IMR-90 (cell line): Measurements from ENCODE around the gene TJAP1. TPM values are rescaled to one million over a fixed set of nuclear protein-coding genes. Genes with fewer than 3 reads are reported as not detected.

Source experiments
- ATAC-seq: fragments of 200-7000 bp; cut with Tn5 transposase; 2 replicates; pipeline ENCODE4 v1.9.1; 2020; ENCODE audit warnings: low read depth, mild to moderate bottlenecking, moderate library complexity
- BruUV-seq: library from RNA; stranded (reverse); fragments of 400-500 nt; replicated peaks from 2 replicates; lab custom pipeline; 2021; lab: Mats Ljungman, UMichigan
- CTCF ChIA-PET: fragments of 300-600 bp; formaldehyde crosslinking; extraction: SDS; loops from one replicate; lab custom pipeline; 2021; ENCODE audit warnings: antibody characterized with exemption; lab: Yijun Ruan, JAX
- POLR2A ChIA-PET: fragments of 300-600 bp; sonication (Branson Sonifier 250); formaldehyde crosslinking; loops from one replicate; lab custom pipeline; 2022; ENCODE audit warnings: antibody characterized with exemption; ENCODE audit not compliant: unreplicated experiment; lab: Charles Lee
- DNase-seq: peaks from one replicate; pipeline ENCODE4 v3.0.0; 2013
- H2AFZ ChIP-seq: replicated peaks from 2 replicates; pipeline ENCODE3; 2013; ENCODE audit warnings: low read length, mild to moderate bottlenecking; ENCODE audit not compliant: poor library complexity
- H2AK5ac ChIP-seq: 2 replicates; pipeline ENCODE4 v1.6.1; 2013; ENCODE audit warnings: low read depth, low read length, inconsistent platforms
- H2AK9ac ChIP-seq: replicated peaks from 2 replicates; pipeline ENCODE3; 2013; ENCODE audit warnings: mild to moderate bottlenecking, low read depth, low read length, moderate library complexity; ENCODE audit not compliant: poor library complexity
- H2BK120ac ChIP-seq: 2 replicates; pipeline ENCODE4 v1.6.1; 2013; ENCODE audit warnings: low read depth, low read length, inconsistent platforms
- H2BK15ac ChIP-seq: 3 replicates; pipeline ENCODE4 v1.6.1; 2013; ENCODE audit warnings: low read depth, low read length, inconsistent platforms
- H2BK20ac ChIP-seq: 2 replicates; pipeline ENCODE4 v1.6.1; 2013; ENCODE audit warnings: low read depth, mild to moderate bottlenecking, inconsistent platforms, low read length, moderate library complexity
- H2BK5ac ChIP-seq: 2 replicates; pipeline ENCODE4 v1.6.1; 2013; ENCODE audit warnings: mild to moderate bottlenecking, low read depth, low read length, inconsistent platforms; ENCODE audit not compliant: poor library complexity, severe bottlenecking
- H3K14ac ChIP-seq: replicated peaks from 2 replicates; pipeline ENCODE4 v1.6.1; 2013; ENCODE audit warnings: low read depth, low read length, inconsistent platforms
- H3K18ac ChIP-seq: 2 replicates; pipeline ENCODE4 v1.6.1; 2013; ENCODE audit warnings: low read depth, low read length, control low read depth
- H3K23ac ChIP-seq: 2 replicates; pipeline ENCODE4 v1.6.1; 2013; ENCODE audit warnings: low read depth, low read length, inconsistent platforms
- H3K27ac ChIP-seq: 2 replicates; pipeline ENCODE4 v1.5.1; 2013; ENCODE audit warnings: mild to moderate bottlenecking, control low read depth, low read length; ENCODE audit not compliant: insufficient read depth
- H3K27me3 ChIP-seq: 2 replicates; pipeline ENCODE4 v1.6.1; 2013; ENCODE audit warnings: low read length; ENCODE audit not compliant: control insufficient read depth, insufficient read depth
- H3K36me3 ChIP-seq: 2 replicates; pipeline ENCODE4 v1.6.1; 2013; ENCODE audit warnings: low read length, mixed read lengths; ENCODE audit not compliant: control insufficient read depth, insufficient read depth
- H3K4ac ChIP-seq: 2 replicates; pipeline ENCODE4 v1.6.1; 2013; ENCODE audit warnings: low read depth, low read length, inconsistent platforms
- H3K4me1 ChIP-seq: 2 replicates; pipeline ENCODE4 v1.6.1; 2013; ENCODE audit warnings: low read length, mixed read lengths; ENCODE audit not compliant: control insufficient read depth, insufficient read depth
- H3K4me2 ChIP-seq: 2 replicates; pipeline ENCODE4 v1.6.1; 2013; ENCODE audit warnings: low read depth, mild to moderate bottlenecking, control low read depth, low read length, moderate library complexity
- H3K4me3 ChIP-seq: 2 replicates; pipeline ENCODE4 v1.5.1; 2013; ENCODE audit warnings: low read depth, mild to moderate bottlenecking, control low read depth, low read length, moderate library complexity; ENCODE audit not compliant: insufficient read depth
- H3K56ac ChIP-seq: 2 replicates; pipeline ENCODE4 v1.6.1; 2013; ENCODE audit warnings: low read length, inconsistent platforms; ENCODE audit not compliant: insufficient read depth; ENCODE audit errors: extremely low read depth
- H3K79me1 ChIP-seq, 2 experiments: 2 replicates each; pipeline ENCODE4 v1.6.1; 2013; ENCODE audit warnings: low read length in 2 of 2, inconsistent platforms in 1 of 2, low read depth in 1 of 2
- H3K9ac ChIP-seq: 2 replicates; pipeline ENCODE4 v1.6.1; 2013; ENCODE audit warnings: low read depth, low read length, control low read depth
- H3K9me1 ChIP-seq: 2 replicates; pipeline ENCODE4 v1.6.1; 2013; ENCODE audit warnings: low read length, inconsistent platforms; ENCODE audit not compliant: insufficient read depth
- H3K9me3 ChIP-seq: 2 replicates; pipeline ENCODE4 v1.6.1; 2013; ENCODE audit warnings: low read length; ENCODE audit not compliant: control insufficient read depth, insufficient read depth
- H4K20me1 ChIP-seq: 2 replicates; pipeline ENCODE4 v1.6.1; 2013; ENCODE audit warnings: low read length, inconsistent platforms; ENCODE audit not compliant: insufficient read depth
- H4K5ac ChIP-seq: 2 replicates; pipeline ENCODE4 v1.6.1; 2013; ENCODE audit warnings: mild to moderate bottlenecking, low read depth, low read length, control low read depth
- H4K8ac ChIP-seq, 2 experiments: 2 replicates each; pipeline ENCODE4 v1.6.1; 2013; ENCODE audit warnings: low read depth in 2 of 2, low read length in 2 of 2, control low read depth in 1 of 2, inconsistent platforms in 1 of 2
- H4K91ac ChIP-seq: 2 replicates; pipeline ENCODE4 v1.6.1; 2013; ENCODE audit warnings: low read depth, low read length, inconsistent platforms; ENCODE audit not compliant: insufficient read depth
- BHLHE40 ChIP-seq: fragments of 150-350 bp; IDR thresholded peaks from 2 replicates; pipeline ENCODE4 v1.6.1; 2016; ENCODE audit warnings: mild to moderate bottlenecking, low read depth, low read length
- CEBPB ChIP-seq: IDR thresholded peaks from 2 replicates; pipeline ENCODE4 v1.6.1; 2012; ENCODE audit warnings: low read depth, low read length, improper control_type of control experiment
- FOS ChIP-seq: fragments of 150-350 bp; IDR thresholded peaks from 2 replicates; pipeline ENCODE4 v1.6.1; 2016; ENCODE audit warnings: low read depth, low read length
- POLR2A ChIP-seq: IDR thresholded peaks from 2 replicates; pipeline ENCODE4 v1.6.1; 2012; ENCODE audit warnings: mild to moderate bottlenecking, low read depth, low read length
- SMC3 ChIP-seq: fragments of 150-350 bp; IDR thresholded peaks from 2 replicates; pipeline ENCODE4 v1.6.1; 2016; ENCODE audit warnings: low read depth, mild to moderate bottlenecking, antibody characterized with exemption, low read length, moderate library complexity
- WGBS, 2 experiments: methylation state at CpG; one replicate each; pipeline versions ENCODE4 v1.1.5 to v1.1.7; 2013; ENCODE audit warnings: missing lambda C conversion rate in 2 of 2; ENCODE audit not compliant: insufficient read length in 1 of 2; ENCODE audit errors: extremely low coverage in 2 of 2; 5-methylcytosine and 5-hydroxymethylcytosine counted together
- dilution Hi-C: fragments of 300-500 bp; cut with HindIII; formaldehyde crosslinking; loops from one replicate; pipeline ENCODE4 v1.14.3; 2018; ENCODE audit warnings: low sequenced_read_pairs; ENCODE audit not compliant: unreplicated experiment
- in situ Hi-C: fragments of 300-500 bp; cut with MboI; formaldehyde crosslinking; loops from 3 replicates; pipeline ENCODE4 v1.14.3; 2019; ENCODE audit warnings: low sequenced_read_pairs, inconsistent platforms, mixed read lengths
- intact Hi-C: fragments of 100-400 bp; cut with micrococcal nuclease; formaldehyde crosslinking; loops from 2 replicates; pipeline ENCODE4 v1.10.0; 2022
- polyA plus RNA-seq, 3 experiments: library from polyadenylated mRNA; depleted of rRNA; stranded (reverse); fragments of >200 nt; gene quantifications; 2 replicates each; pipeline ENCODE4 v1.2.3, GENCODE V29; 2012; ENCODE audit warnings: low replicate concordance in 1 of 3
- total RNA-seq: library from RNA; depleted of rRNA; stranded (reverse); fragments of >200 nt; gene quantifications from 2 replicates; pipeline ENCODE4 v1.2.3, GENCODE V29; 2012

The TJAP1 gene
- total and polyA plus RNA-seq, 2 of the 4 experiments (the other 2 are of a cell fraction): 12.2 to 34.2 TPM

DNA sequence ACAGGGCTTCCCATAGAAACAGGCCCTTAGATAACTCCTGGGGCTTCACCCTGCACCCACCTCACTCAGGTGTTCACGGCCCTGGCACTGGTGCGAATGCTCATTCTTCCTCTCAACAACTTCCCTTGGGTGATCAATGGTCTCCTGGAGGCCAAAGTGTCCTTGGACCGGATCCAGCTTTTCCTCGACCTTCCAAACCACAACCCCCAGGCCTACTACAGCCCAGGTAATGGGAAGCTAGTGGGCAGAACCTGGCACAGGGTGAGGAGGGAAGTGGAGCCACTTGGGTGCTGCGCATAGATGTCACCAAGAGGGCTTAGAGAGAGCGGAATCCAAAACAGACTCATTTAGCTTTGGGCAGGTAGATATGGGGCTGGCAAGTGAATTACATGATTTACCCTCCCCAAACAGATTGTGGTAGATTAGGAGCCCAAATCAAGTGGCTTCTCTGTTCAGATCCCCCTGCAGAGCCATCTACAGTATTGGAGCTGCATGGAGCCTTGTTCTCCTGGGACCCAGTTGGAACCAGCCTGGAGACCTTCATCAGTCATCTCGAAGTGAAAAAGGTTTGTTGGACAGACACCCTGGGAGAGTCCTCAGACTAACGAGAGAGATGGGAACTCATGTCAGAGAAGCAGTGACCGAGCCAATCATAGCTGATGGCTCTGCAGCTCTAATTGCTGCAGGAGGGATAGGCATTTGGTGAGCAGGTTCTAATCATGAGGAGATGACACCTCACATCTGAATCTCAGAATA lies 41.5 kb upstream of the TJAP1 start (continued):
- TF ChIP-seq CEBPB: no peak

DNA sequence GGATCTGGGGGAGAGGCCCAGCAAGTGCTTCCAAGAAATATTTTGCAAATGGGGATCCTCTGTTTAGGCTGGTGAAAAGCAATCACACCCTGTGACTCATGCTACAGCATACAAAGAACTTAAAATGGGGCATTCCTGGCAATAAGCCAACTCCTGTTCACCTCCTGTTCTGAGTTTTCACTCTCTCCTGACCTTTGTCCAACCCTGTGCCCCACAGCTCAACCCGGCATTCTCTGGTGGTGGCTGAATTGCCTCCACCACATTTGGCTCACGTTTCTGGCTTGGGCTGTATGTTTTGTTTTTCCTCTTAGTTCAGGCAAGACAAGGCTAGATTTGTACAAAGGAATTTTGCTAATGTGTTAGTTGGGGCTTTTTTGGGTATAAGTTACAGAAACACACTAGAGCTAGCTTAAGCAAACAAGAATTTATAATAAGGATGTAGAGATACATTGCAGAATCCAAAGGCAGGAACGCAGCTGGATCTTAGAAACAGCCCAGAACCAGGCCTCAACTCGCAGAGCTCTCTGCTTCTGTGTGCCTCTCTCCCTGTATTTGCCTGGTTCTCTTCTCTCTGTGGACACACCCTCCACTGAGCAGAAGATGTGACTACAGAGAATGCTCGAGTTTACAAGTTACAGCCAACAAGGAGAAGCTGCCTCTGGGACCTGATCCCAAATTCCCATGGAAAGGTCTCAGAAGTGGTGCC lies 40.6 kb upstream of the TJAP1 start:
- ATAC-seq: peak; percentile 74
- peak overlapping the region in 1 of 2 experiments; percentile 49; a peak in 1 of 4 replicates for H4K8ac ChIP-seq
- peak overlapping the region; percentile 25; the same call in 1 of the 2 replicates for H3K56ac ChIP-seq
- H4K5ac ChIP-seq: no peak overlapping the region; the same call in 1 of the 2 replicates
- ChIA-PET POLR2A (interaction anchor here (0.6 kb wide), 2 partner anchors 16 to 37 kb away, joined by 3 to 4 read pairs; no protein-coding TSS in a partner anchor), CTCF (interaction anchor here (0.6 kb wide), 2 partner anchors 18 to 240 kb away, joined by 3 to 5 read pairs; no protein-coding TSS in a partner anchor)
- peak; percentile 65 for DNase-seq
- H2AFZ ChIP-seq: no peak overlapping the region
- peaks cover 26% of the 10 kb centered on the region for H3K36me3 ChIP-seq
- H3K9ac ChIP-seq: peak overlapping the region; percentile 21; the same call in 1 of the 2 replicates
- dilution Hi-C loops (no loop called here), intact Hi-C loops (loop anchor here (1.0 kb wide), 1 partner anchor 41 kb away; the partner anchor contains the start of gene TJAP1), in situ Hi-C loops (no loop called here)
- peak overlapping the region; percentile 23 for H4K91ac ChIP-seq
- no peaks in the 10 kb centered on the region for H3K9me3 ChIP-seq
- H3K23ac ChIP-seq: no peak overlapping the region
- H3K79me1 ChIP-seq: peaks cover 3 to 5% of the 10 kb centered on the region in 2 experiments; a peak in 2 of 4 replicates
- H3K4ac ChIP-seq: peak overlapping the region; percentile 4
- H3K18ac ChIP-seq: no peak overlapping the region; the same call in 1 of the 2 replicates
- H3K27ac ChIP-seq: peak overlapping the region; percentile 68; the same call in 1 of the 2 replicates
- H3K14ac ChIP-seq: no peak overlapping the region
- H3K4me1 ChIP-seq: peaks cover 16% of the 10 kb centered on the region
- H2BK20ac ChIP-seq: no peak overlapping the region
- no peak overlapping the region; the same call in 1 of the 2 replicates for H3K4me2 ChIP-seq
- H2BK120ac ChIP-seq: no peak overlapping the region
- no peaks in the 10 kb centered on the region; the same call in 1 of the 2 replicates for H4K20me1 ChIP-seq
- no TSS peak for BruUV-seq
- H2BK15ac ChIP-seq: no peak overlapping the region
- no peaks in the 10 kb centered on the region for H3K27me3 ChIP-seq
- peak; percentile 87 for TF ChIP-seq BHLHE40
- no peak for TF ChIP-seq POLR2A
- no peak for TF ChIP-seq SMC3
- peak; percentile 32; the same call in 1 of the 2 replicates for TF ChIP-seq FOS
- H2AK5ac ChIP-seq: 0 out of 2 replicates have a peak overlapping the region, but pooled peaks have one; percentile 46
- WGBS, 2 experiments: 71% methylated on average over 1 of the region's 5 CpGs; no CpG with 5 or more reads in 1 of the 2 experiments
- H3K4me3 ChIP-seq: no peak overlapping the region
- no peak overlapping the region for H2BK5ac ChIP-seq
- H2AK9ac ChIP-seq: peak overlapping the region; percentile 4
- peaks cover 18% of the 10 kb centered on the region; the same call in 1 of the 2 replicates for H3K9me1 ChIP-seq
